ENCODE results near the gene LAMA4. TPM values are rescaled to one million over a fixed set of nuclear protein-coding genes. Genes with fewer than 3 reads are reported as not detected.

LAMA4 gene
- total and polyA plus RNA-seq, 7 experiments from 2014 or later, result not detected

GRCh38 chr6:112274774-112275173 is 20.4 kb upstream of the LAMA4 start:
- ATAC-seq, result no peak
- no peaks in the 10 kb centered on the region for H3K4me1 ChIP-seq (ENCODE audit: control insufficient read depth in 2 of 2, insufficient read depth in 2 of 2, low read length in 2 of 2)
- ChIA-PET CTCF (no interaction called here), POLR2A (no interaction called here)
- no peaks in the 10 kb centered on the region for H3K36me3 ChIP-seq (ENCODE audit: control insufficient read depth in 2 of 3, insufficient read depth in 3 of 3, low read length in 3 of 3)
- no peak overlapping the region for H3K27ac ChIP-seq (ENCODE audit: low read depth, low read length)
- H3K9me3 Mint-ChIP-seq, result peaks cover 0 to 4% (median 0%) of the 10 kb centered on the region in 11 donors
- no peaks in the 10 kb centered on the region for H3K36me3 Mint-ChIP-seq
- no peaks in the 10 kb centered on the region for H3K27me3 ChIP-seq (ENCODE audit: control insufficient read depth in 2 of 2, insufficient read depth in 2 of 2, low read length in 2 of 2)
- H3K4me3 ChIP-seq (ENCODE audit: low read length), result no peak overlapping the region
- H3K27ac Mint-ChIP-seq, result no peak overlapping the region
- H3K9me3 ChIP-seq (ENCODE audit: control insufficient read depth in 2 of 3, low read length in 3 of 3), result no peaks in the 10 kb centered on the region
- peaks cover 0 to 2% (median 0%) of the 10 kb centered on the region in 7 donors for H3K4me1 Mint-ChIP-seq
- peaks cover 14 to 56% (median 31%) of the 10 kb centered on the region in 5 donors for H3K27me3 Mint-ChIP-seq
- intact Hi-C loops (cut with micrococcal nuclease), result no loop called here
- DNase-seq, result no peak
- H3K4me3 Mint-ChIP-seq, result no peak overlapping the region

- H3K4me1 Mint-ChIP-seq, result peaks cover 0 to 2% (median 0%) of the 10 kb centered on the region in 7 donors
- no peaks in the 10 kb centered on the region for H3K36me3 Mint-ChIP-seq
- Histone ChIP-seq H3K36me3 (ENCODE audit: control insufficient read depth in 2 of 3, insufficient read depth in 3 of 3, low read length in 3 of 3) (no peaks in the 10 kb centered on the region), H3K4me3 (ENCODE audit: low read length) (no peak overlapping the region), H3K4me1 (ENCODE audit: control insufficient read depth in 2 of 2, insufficient read depth in 2 of 2, low read length in 2 of 2) (no peaks in the 10 kb centered on the region), H3K27me3 (ENCODE audit: control insufficient read depth in 2 of 2, insufficient read depth in 2 of 2, low read length in 2 of 2) (no peaks in the 10 kb centered on the region), H3K9me3 (ENCODE audit: control insufficient read depth in 2 of 3, low read length in 3 of 3) (no peaks in the 10 kb centered on the region), H3K27ac (ENCODE audit: low read depth, low read length) (no peak overlapping the region)
- ChIA-PET POLR2A (no interaction called here), CTCF (no interaction called here)
- H3K9me3 Mint-ChIP-seq, result peaks cover 0 to 4% (median 0%) of the 10 kb centered on the region in 11 donors
- DNase-seq (no peak), ATAC-seq (no peak)
- H3K27ac Mint-ChIP-seq, result no peak overlapping the region
- peaks cover 7 to 46% (median 23%) of the 10 kb centered on the region in 5 donors for H3K27me3 Mint-ChIP-seq
- no peak overlapping the region for H3K4me3 Mint-ChIP-seq
- intact Hi-C loops (cut with micrococcal nuclease), result no loop called here
Observed at GRCh38 chr6:112272799-112273198, 18.4 kb upstream of the LAMA4 start.

GRCh38 chr6:112270756-112271155 is 16.4 kb upstream of the LAMA4 start:
- ChIA-PET CTCF (no interaction called here), POLR2A (interaction anchor here (0.6 kb wide), 1 partner anchor 25 kb away, joined by 3 read pairs; no protein-coding TSS in a partner anchor)
- H3K4me3 Mint-ChIP-seq, result no peak overlapping the region
- Histone ChIP-seq H3K4me1 (ENCODE audit: control insufficient read depth in 2 of 2, insufficient read depth in 2 of 2, low read length in 2 of 2) (no peaks in the 10 kb centered on the region), H3K9me3 (ENCODE audit: control insufficient read depth in 2 of 3, low read length in 3 of 3) (no peaks in the 10 kb centered on the region), H3K27ac (ENCODE audit: low read depth, low read length) (no peak overlapping the region), H3K36me3 (ENCODE audit: control insufficient read depth in 2 of 3, insufficient read depth in 3 of 3, low read length in 3 of 3) (no peaks in the 10 kb centered on the region), H3K27me3 (ENCODE audit: control insufficient read depth in 2 of 2, insufficient read depth in 2 of 2, low read length in 2 of 2) (no peaks in the 10 kb centered on the region), H3K4me3 (ENCODE audit: low read length) (no peak overlapping the region)
- ATAC-seq, result no peak
- peaks cover 0 to 43% (median 12%) of the 10 kb centered on the region in 5 donors for H3K27me3 Mint-ChIP-seq
- H3K9me3 Mint-ChIP-seq, result peaks cover 0 to 4% (median 0%) of the 10 kb centered on the region in 11 donors
- peaks cover 0 to 2% (median 0%) of the 10 kb centered on the region in 7 donors for H3K4me1 Mint-ChIP-seq
- peak overlapping the region in 1 of 9 donors; percentile 16 for H3K27ac Mint-ChIP-seq
- no peaks in the 10 kb centered on the region for H3K36me3 Mint-ChIP-seq
- intact Hi-C loops (cut with micrococcal nuclease), result no loop called here
- DNase-seq, result no peak

- Histone ChIP-seq H3K27ac (ENCODE audit: low read depth, low read length) (no peak overlapping the region), H3K27me3 (ENCODE audit: control insufficient read depth in 2 of 2, insufficient read depth in 2 of 2, low read length in 2 of 2) (no peaks in the 10 kb centered on the region), H3K36me3 (ENCODE audit: control insufficient read depth in 2 of 3, insufficient read depth in 3 of 3, low read length in 3 of 3) (no peaks in the 10 kb centered on the region), H3K4me1 (ENCODE audit: control insufficient read depth in 2 of 2, insufficient read depth in 2 of 2, low read length in 2 of 2) (no peaks in the 10 kb centered on the region), H3K4me3 (ENCODE audit: low read length) (no peak overlapping the region), H3K9me3 (ENCODE audit: control insufficient read depth in 2 of 3, low read length in 3 of 3) (no peaks in the 10 kb centered on the region)
- intact Hi-C loops (cut with micrococcal nuclease), result no loop called here
- ATAC-seq (no peak), DNase-seq (no peak)
- peaks cover 0 to 42% (median 9%) of the 10 kb centered on the region in 5 donors for H3K27me3 Mint-ChIP-seq
- H3K9me3 Mint-ChIP-seq, result peaks cover 0 to 4% (median 0%) of the 10 kb centered on the region in 11 donors
- ChIA-PET POLR2A (interaction anchor here (1.0 kb wide), 1 partner anchor 23 kb away, joined by 7 read pairs; no protein-coding TSS in a partner anchor), CTCF (no interaction called here)
- no peak overlapping the region for H3K27ac Mint-ChIP-seq
- H3K4me1 Mint-ChIP-seq, result peaks cover 0 to 2% (median 0%) of the 10 kb centered on the region in 7 donors
- no peak overlapping the region for H3K4me3 Mint-ChIP-seq
- H3K36me3 Mint-ChIP-seq, result no peaks in the 10 kb centered on the region
Observed at GRCh38 chr6:112269979-112270566, 15.7 kb upstream of the LAMA4 start.

- H3K36me3 Mint-ChIP-seq, result no peaks in the 10 kb centered on the region
- intact Hi-C loops (cut with micrococcal nuclease), result no loop called here
- Histone ChIP-seq H3K36me3 (ENCODE audit: control insufficient read depth in 2 of 3, insufficient read depth in 3 of 3, low read length in 3 of 3) (no peaks in the 10 kb centered on the region), H3K9me3 (ENCODE audit: control insufficient read depth in 2 of 3, low read length in 3 of 3) (no peaks in the 10 kb centered on the region), H3K4me3 (ENCODE audit: low read length) (no peak overlapping the region), H3K27me3 (ENCODE audit: control insufficient read depth in 2 of 2, insufficient read depth in 2 of 2, low read length in 2 of 2) (no peaks in the 10 kb centered on the region), H3K27ac (ENCODE audit: low read depth, low read length) (no peak overlapping the region), H3K4me1 (ENCODE audit: control insufficient read depth in 2 of 2, insufficient read depth in 2 of 2, low read length in 2 of 2) (no peaks in the 10 kb centered on the region)
- peaks cover 0 to 44% (median 9%) of the 10 kb centered on the region in 5 donors for H3K27me3 Mint-ChIP-seq
- ATAC-seq (no peak), DNase-seq (no peak)
- peaks cover 0 to 2% (median 0%) of the 10 kb centered on the region in 7 donors for H3K4me1 Mint-ChIP-seq
- peaks cover 0 to 4% (median 0%) of the 10 kb centered on the region in 11 donors for H3K9me3 Mint-ChIP-seq
- ChIA-PET POLR2A (interaction anchor here (1.0 kb wide), 1 partner anchor 24 kb away, joined by 7 read pairs; no protein-coding TSS in a partner anchor), CTCF (no interaction called here)
- no peak overlapping the region for H3K4me3 Mint-ChIP-seq
- H3K27ac Mint-ChIP-seq, result no peak overlapping the region
Observed at GRCh38 chr6:112269114-112269513, 14.7 kb upstream of the LAMA4 start.

GRCh38 chr6:112268654-112269053 is 14.3 kb upstream of the LAMA4 start:
- POLR2A ChIA-PET, result no interaction called here
- CTCF ChIA-PET, result no interaction called here

GRCh38 chr6:112268019-112268418 is 13.7 kb upstream of the LAMA4 start:
- ChIA-PET CTCF (no interaction called here), POLR2A (no interaction called here)
- Histone ChIP-seq H3K27ac (ENCODE audit: low read depth, low read length) (no peak overlapping the region), H3K36me3 (ENCODE audit: control insufficient read depth in 2 of 3, insufficient read depth in 3 of 3, low read length in 3 of 3) (no peaks in the 10 kb centered on the region), H3K27me3 (ENCODE audit: control insufficient read depth in 2 of 2, insufficient read depth in 2 of 2, low read length in 2 of 2) (no peaks in the 10 kb centered on the region), H3K4me1 (ENCODE audit: control insufficient read depth in 2 of 2, insufficient read depth in 2 of 2, low read length in 2 of 2) (no peaks in the 10 kb centered on the region), H3K9me3 (ENCODE audit: control insufficient read depth in 2 of 3, low read length in 3 of 3) (no peaks in the 10 kb centered on the region), H3K4me3 (ENCODE audit: low read length) (no peak overlapping the region)
- Mint-ChIP-seq H3K27me3 (peaks cover 0 to 44% (median 5%) of the 10 kb centered on the region in 5 donors), H3K9me3 (peaks cover 0 to 4% (median 0%) of the 10 kb centered on the region in 11 donors), H3K36me3 (no peaks in the 10 kb centered on the region), H3K4me3 (no peak overlapping the region), H3K27ac (no peak overlapping the region), H3K4me1 (peaks cover 0 to 2% (median 0%) of the 10 kb centered on the region in 7 donors)
- intact Hi-C loops (cut with micrococcal nuclease), result no loop called here
- DNase-seq, result no peak
- ATAC-seq, result no peak

More at GRCh38 chr6:112268654-112269053, 14.3 kb upstream of the LAMA4 start:
- H3K9me3 Mint-ChIP-seq, result peaks cover 0 to 4% (median 0%) of the 10 kb centered on the region in 11 donors
- no peak overlapping the region for H3K4me3 Mint-ChIP-seq
- ATAC-seq (no peak), DNase-seq (no peak)
- H3K9me3 ChIP-seq (ENCODE audit: control insufficient read depth in 2 of 3, low read length in 3 of 3), result no peaks in the 10 kb centered on the region
- no peaks in the 10 kb centered on the region for H3K27me3 ChIP-seq (ENCODE audit: control insufficient read depth in 2 of 2, insufficient read depth in 2 of 2, low read length in 2 of 2)
- intact Hi-C loops (cut with micrococcal nuclease), result no loop called here
- no peaks in the 10 kb centered on the region for H3K36me3 ChIP-seq (ENCODE audit: control insufficient read depth in 2 of 3, insufficient read depth in 3 of 3, low read length in 3 of 3)
- H3K27ac ChIP-seq (ENCODE audit: low read depth, low read length), result no peak overlapping the region
- no peaks in the 10 kb centered on the region for H3K36me3 Mint-ChIP-seq
- peaks cover 0 to 2% (median 0%) of the 10 kb centered on the region in 7 donors for H3K4me1 Mint-ChIP-seq
- H3K27me3 Mint-ChIP-seq, result peaks cover 0 to 40% (median 7%) of the 10 kb centered on the region in 5 donors
- no peak overlapping the region for H3K4me3 ChIP-seq (ENCODE audit: low read length)
- H3K4me1 ChIP-seq (ENCODE audit: control insufficient read depth in 2 of 2, insufficient read depth in 2 of 2, low read length in 2 of 2), result no peaks in the 10 kb centered on the region
- no peak overlapping the region for H3K27ac Mint-ChIP-seq
